ACC112 (cell line): Measurements from ENCODE around the gene UBE4B.
A peak's percentile ranks its signal among the peaks of the same experiment; 100 is the strongest.
"Not testable (repeated sequence)": the region's sequence is repeated elsewhere in the genome, so short reads cannot be mapped to it uniquely, and the experiment has no call there.

ENCODE experiments used
- H2AFZ ChIP-seq: fragments of 200-600 bp; sonication (generic); one replicate; pipeline ENCODE4 v1.6.0; 2017; ENCODE audit warnings: antibody characterized with exemption, low read length; ENCODE audit not compliant: unreplicated experiment
- H3K27ac ChIP-seq: fragments of 200-600 bp; sonication (generic); 2 replicates; pipeline ENCODE4 v1.5.1; 2014; ENCODE audit warnings: low read depth, mild to moderate bottlenecking, antibody characterized with exemption, low read length, moderate library complexity
- H3K27me3 ChIP-seq: fragments of 200-600 bp; sonication (generic); 2 replicates; pipeline ENCODE4 v1.6.1; 2014; ENCODE audit warnings: mild to moderate bottlenecking, antibody characterized with exemption, low read length, moderate library complexity, mixed read lengths; ENCODE audit not compliant: insufficient read depth
- H3K36me3 ChIP-seq: fragments of 200-600 bp; sonication (generic); 2 replicates; pipeline ENCODE4 v1.6.1; 2016; ENCODE audit warnings: mild to moderate bottlenecking, antibody characterized with exemption, low read length, moderate library complexity, mixed read lengths; ENCODE audit not compliant: insufficient read depth
- H3K4me1 ChIP-seq: fragments of 200-600 bp; sonication (generic); one replicate; pipeline ENCODE4 v1.6.1; 2016; ENCODE audit warnings: low read length, mixed read lengths; ENCODE audit not compliant: insufficient read depth, unreplicated experiment, control insufficient read depth
- H3K4me3 ChIP-seq: fragments of 200-600 bp; sonication (generic); 2 replicates; pipeline ENCODE4 v1.5.1; 2014; ENCODE audit warnings: mild to moderate bottlenecking, low read depth, low read length
- H3K79me2 ChIP-seq: fragments of 200-600 bp; sonication (generic); one replicate; pipeline ENCODE4 v1.6.0; 2016; ENCODE audit warnings: low read length; ENCODE audit not compliant: control insufficient read depth, unreplicated experiment, insufficient read depth

Gene UBE4B

DNA sequence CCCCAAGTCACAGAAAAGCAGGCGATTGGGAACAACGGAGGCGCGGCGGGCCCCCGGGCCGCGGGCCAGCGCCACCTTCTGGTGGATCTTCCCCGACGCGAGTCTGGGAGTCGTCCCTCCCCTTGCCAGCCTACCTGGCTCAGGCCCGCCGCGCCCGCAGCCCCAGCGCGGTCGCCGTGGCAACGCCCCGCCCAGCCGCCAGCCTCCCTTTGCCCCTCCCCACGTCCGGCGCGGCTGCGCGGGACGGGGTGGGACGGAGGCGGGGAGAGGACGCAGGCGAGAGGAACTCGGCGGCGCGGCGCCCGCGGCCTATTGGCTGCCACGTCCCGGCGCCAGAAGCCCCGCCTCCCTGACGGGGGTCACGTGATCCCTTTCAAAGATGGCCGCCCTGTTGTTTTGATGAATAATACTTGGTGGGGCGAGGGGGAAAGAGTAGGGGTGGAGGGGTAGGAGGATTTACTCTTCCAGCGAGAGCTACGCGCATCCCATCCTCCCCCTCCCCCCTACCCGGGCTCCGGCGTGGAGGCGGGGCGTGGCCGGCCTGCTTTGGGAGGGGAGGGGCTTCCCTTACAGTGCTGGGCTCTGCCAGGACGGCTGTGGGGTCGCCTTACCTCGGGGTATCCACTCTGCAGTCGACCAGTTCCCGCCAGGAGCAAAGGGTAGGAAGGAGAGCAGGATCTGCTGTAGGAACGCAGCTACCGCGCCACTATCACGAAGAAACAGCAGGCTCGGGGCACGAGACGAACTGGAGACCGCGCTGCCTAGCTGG lies at the start of gene UBE4B:
Gene UBE4B, plus strand, starts transcription at position 369 of the 769 bp plus-strand sequence. CDS start 713 bp downstream, outside the sequence.
- peak within 1 kb of the TSS; percentile 85 for H3K27ac ChIP-seq
- H2AFZ ChIP-seq, result peak within 1 kb of the TSS; percentile 88
- H3K4me1 ChIP-seq, result peaks cover 9% of the 10 kb centered on the region
- peak within 1 kb of the TSS; percentile 98 for H3K4me3 ChIP-seq
- peaks cover 33% of the 10 kb centered on the region for H3K79me2 ChIP-seq
- no peaks in the 10 kb centered on the region for H3K36me3 ChIP-seq
- H3K27me3 ChIP-seq, result no peaks in the 10 kb centered on the region

DNA sequence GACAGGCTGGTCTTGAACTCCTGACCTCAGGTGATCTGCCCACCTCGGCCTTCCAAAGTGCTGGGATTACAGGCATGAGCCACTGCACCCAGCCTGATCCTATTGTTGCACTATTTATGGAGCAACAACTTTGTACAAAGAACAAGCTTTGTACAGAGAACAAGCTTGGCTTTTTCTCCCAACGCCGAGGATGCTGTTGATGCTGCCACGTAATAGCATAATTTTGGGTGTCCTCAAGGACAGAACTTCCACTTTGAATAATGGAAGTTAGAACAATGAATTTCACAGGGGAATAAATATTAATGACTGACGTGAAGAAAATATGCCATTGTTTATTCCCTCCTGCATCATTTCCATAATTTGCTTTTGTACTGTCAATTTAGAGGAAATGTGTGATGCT lies 48.5 kb upstream of the UBE4B start:
- H3K27ac ChIP-seq, result no peak overlapping the region
- H2AFZ ChIP-seq, result no peak overlapping the region
- no peaks in the 10 kb centered on the region for H3K79me2 ChIP-seq
- no peaks in the 10 kb centered on the region for H3K27me3 ChIP-seq
- no peaks in the 10 kb centered on the region; the same call in 1 of the 2 replicates for H3K36me3 ChIP-seq
- H3K4me1 ChIP-seq, result no peaks in the 10 kb centered on the region
- H3K4me3 ChIP-seq, result no peak overlapping the region

DNA sequence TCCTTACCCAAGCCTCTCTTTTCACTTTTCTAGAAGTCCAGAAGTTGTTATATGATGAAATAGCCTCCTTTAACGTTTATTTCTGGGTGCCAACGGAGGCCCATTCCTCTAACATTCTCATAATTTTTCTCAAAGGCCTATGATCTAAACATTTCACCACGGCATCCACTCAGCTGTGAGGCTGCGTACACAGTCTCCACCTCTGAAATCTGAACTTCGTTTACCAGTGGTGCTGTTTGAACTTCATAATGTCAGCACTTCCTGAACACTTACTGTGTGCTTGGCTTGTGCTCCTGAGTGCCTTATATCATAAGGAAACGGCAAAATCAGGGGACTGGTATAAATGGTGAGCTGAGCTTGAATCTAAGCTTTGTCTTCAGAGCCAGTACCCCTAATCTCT lies 47.8 kb upstream of the UBE4B start:
- H3K4me3 ChIP-seq, result no peak overlapping the region
- no peaks in the 10 kb centered on the region for H3K27me3 ChIP-seq
- H3K79me2 ChIP-seq, result no peaks in the 10 kb centered on the region
- no peaks in the 10 kb centered on the region for H3K4me1 ChIP-seq
- H3K27ac ChIP-seq, result no peak overlapping the region
- H3K36me3 ChIP-seq, result no peaks in the 10 kb centered on the region; the same call in 1 of the 2 replicates
- no peak overlapping the region for H2AFZ ChIP-seq

DNA sequence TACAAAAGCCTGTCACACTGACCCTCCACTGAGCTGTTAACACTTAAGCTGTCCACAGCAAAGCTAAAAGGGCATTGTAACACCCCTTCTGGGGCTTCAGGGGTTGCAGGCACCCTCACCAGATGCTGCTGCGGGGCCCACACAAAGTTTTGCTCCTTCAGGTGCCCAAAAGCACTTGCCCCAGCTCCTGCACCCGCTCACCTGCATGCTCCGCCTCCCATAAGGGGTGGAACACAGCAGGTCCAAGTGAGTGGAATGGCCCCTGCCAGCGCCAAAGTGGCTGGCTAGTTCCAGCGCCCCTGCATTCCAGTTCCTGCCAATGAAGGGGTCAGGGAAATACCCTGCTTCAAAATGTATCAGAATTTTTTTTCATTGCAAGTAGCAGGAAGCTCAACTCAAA lies 43.0 kb upstream of the UBE4B start:
- Histone ChIP-seq H3K27me3 (no peaks in the 10 kb centered on the region), H3K4me1 (peaks cover 7% of the 10 kb centered on the region), H2AFZ (no peak overlapping the region), H3K4me3 (no peak overlapping the region), H3K79me2 (no peaks in the 10 kb centered on the region), H3K36me3 (no peaks in the 10 kb centered on the region), H3K27ac (no peak overlapping the region)

DNA sequence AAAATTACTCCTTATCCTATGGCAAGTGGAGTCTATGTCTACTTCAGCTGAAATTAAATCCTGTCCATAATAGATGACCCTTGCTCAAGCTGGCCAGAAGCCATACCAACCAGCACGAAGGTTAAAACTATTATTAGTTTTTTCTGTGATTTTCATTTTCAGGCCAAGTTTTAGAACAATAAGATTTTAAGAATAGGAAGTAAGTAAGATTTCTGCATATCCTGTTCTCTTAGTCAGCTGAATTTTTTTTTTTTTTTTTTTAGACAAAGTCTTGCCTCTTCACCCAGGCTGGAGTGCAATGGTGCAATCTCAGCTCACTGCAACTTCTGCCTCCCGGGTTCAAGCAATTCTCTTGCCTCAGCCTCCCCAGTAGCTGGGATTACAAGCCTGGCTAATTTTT lies 41.8 kb upstream of the UBE4B start:
- Histone ChIP-seq H3K79me2 (no peaks in the 10 kb centered on the region), H3K27ac (no peak overlapping the region), H3K4me1 (peaks cover 7% of the 10 kb centered on the region), H3K36me3 (no peaks in the 10 kb centered on the region), H3K27me3 (no peaks in the 10 kb centered on the region), H3K4me3 (no peak overlapping the region), H2AFZ (no peak overlapping the region)

DNA sequence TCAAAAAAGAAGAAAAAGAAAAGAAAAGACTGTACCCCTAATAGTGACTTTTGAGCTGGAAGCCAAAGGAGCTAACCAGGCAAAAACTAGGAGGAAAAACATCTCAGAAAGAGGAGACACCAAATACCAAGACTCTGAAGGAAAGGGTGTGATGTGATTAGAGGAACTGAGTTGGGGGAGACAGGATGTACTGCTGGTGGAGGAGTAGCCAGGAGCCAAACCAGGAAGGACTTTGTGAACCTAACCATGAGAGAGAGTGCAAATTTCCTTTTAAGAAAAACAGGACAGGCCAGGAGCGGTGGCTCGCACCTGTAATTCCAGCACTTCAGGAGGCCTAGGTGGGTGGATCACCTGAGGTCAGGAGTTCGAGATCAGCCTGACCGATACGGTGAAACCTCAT lies 39.8 kb upstream of the UBE4B start:
- Histone ChIP-seq H3K27me3 (peaks cover 17% of the 10 kb centered on the region), H3K79me2 (no peaks in the 10 kb centered on the region), H3K36me3 (no peaks in the 10 kb centered on the region), H2AFZ (no peak overlapping the region), H3K4me1 (peaks cover 7% of the 10 kb centered on the region), H3K4me3 (no peak overlapping the region), H3K27ac (no peak overlapping the region)

DNA sequence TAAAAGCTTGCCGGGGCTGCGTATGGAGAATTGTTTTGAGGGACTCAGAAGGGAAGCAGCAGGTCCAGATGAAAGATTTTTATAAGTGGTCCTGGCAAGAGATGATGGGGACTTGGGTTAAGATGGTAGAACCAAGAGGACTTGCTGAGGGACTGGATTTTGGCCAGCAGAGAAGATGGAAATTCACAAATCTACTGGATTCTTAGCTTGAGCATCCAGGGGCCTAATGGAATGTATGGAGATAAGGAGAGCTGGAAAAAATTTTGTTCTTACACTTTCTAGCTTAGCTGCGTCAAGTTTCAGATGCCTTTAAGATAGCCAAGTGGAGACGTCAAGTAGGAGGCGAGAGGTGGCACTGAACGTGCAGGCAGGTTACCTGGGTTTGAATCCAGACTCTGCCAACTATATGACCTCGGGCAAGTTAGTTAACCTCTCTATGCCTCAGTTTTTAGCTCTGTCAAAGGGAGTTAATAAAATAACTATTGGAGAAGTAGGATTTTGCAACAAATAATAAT lies 39.1 kb upstream of the UBE4B start:
- no peak overlapping the region for H2AFZ ChIP-seq
- no peak overlapping the region for H3K27ac ChIP-seq
- H3K4me3 ChIP-seq, result no peak overlapping the region
- no peaks in the 10 kb centered on the region for H3K79me2 ChIP-seq
- peaks cover 23% of the 10 kb centered on the region for H3K27me3 ChIP-seq
- H3K36me3 ChIP-seq, result no peaks in the 10 kb centered on the region
- peaks cover 7% of the 10 kb centered on the region for H3K4me1 ChIP-seq

DNA sequence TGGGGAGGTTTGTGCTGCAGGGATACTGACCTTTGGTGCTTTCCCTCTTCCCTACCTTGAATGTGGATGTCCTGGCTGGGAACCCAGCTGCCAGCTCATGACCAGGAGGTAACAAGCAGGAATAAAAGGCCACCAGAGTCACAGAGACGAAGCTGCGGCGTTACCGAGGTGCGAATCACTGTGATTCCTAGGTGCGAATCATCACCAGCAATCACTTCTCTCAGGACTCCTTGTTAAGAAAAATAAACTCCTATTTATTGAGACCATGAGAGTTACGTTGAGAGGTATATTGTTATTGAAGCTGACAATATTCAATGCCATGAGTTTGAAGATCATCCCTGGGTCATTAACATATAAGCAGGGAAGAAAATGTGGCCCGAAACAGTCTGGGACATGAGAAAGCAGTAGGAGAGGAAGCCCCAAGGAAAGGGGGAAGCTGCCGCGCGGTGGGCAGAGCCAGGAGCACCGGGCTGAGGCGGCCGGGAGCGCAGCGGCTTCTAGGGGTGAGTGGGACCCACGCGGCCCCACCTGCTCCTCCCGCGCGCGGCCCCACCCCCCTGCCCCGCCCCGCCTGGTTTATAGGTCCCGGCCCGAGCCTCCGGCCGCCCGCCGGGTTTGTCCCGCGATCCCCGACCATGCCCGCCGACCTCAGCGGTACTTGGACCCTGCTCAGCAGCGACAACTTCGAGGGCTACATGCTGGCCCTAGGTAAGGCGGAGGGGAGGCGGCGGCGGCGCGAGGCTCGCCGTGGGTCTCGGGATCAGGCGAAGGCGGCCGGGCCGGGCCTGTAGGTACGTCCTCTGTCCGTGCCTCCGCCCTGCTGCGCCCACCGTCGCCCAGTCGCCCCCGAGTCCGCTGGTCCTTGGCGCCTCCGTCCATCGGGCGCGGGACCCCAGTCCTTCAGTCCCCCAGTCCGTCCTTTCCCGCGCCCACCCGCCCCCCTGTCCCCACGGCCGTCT lies 35.9 kb upstream of the UBE4B start, which contains the start of gene RBP7:
Gene RBP7, plus strand, starts transcription at position 605 of the 959 bp plus-strand sequence. Its CDS starts 31 bp downstream, at position 636.
- Histone ChIP-seq H3K27me3 (peaks cover 29% of the 10 kb centered on the region), H3K27ac (no peak within 1 kb of the TSS), H2AFZ (peak within 1 kb of the TSS; percentile 23), H3K79me2 (no peaks in the 10 kb centered on the region), H3K4me1 (no peaks in the 10 kb centered on the region), H3K4me3 (peak within 1 kb of the TSS; percentile 41; the same call in 1 of the 2 replicates), H3K36me3 (no peaks in the 10 kb centered on the region)

DNA sequence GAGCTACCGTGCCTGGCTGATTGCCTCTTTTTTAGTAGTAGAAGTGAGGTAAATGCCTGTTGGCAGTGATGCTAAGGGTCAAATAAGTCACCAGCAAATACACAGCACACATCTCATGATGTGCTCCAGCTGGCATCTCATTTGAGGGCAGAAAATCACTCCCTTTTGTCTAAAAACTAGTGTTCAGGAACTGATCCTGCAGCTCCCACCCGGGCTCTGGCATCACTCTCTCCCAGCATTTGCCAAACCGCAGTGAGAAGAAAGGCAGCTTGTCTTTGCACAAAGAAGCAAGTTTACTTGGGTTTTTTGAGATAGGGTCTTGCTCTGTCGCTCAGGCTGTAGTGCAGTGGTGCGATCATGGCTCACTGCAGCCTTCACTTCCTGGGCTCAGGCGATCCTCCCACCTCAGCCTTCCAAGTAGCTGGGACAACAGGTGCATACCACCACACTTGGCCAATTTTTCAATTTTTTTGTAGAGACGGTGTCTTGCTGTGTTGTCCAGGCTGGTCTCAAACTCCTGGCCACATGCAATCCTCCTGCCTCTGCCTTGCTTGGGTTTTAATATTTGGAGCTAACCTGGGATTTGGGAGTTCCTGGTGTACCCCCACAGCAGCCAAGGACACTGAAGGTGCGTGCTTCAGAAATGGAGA lies 31.6 kb upstream of the UBE4B start:
- peaks cover 29% of the 10 kb centered on the region for H3K27me3 ChIP-seq
- H3K4me3 ChIP-seq, result no peak overlapping the region
- no peaks in the 10 kb centered on the region for H3K36me3 ChIP-seq
- no peak overlapping the region for H2AFZ ChIP-seq
- H3K4me1 ChIP-seq, result no peaks in the 10 kb centered on the region
- H3K79me2 ChIP-seq, result no peaks in the 10 kb centered on the region
- no peak overlapping the region for H3K27ac ChIP-seq

DNA sequence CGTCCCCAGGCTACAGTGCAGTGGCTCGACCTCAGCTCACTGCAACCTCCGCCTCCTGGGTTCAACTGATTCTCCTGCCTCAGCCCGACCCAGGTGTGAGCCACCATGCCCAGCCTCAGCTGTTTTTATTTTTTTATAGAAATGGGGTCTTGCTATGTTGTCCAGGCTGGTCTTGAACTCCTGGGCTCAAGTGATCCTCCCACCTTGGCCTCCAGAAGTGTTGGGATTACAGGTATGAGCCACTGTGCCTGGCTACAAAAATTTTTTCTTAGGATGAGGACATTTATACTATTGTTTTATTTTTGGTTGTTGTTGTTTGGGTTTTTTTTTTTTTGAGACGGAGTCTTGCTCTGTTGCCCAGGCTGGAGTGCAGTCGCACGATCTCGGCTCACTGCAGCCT lies 27.5 kb upstream of the UBE4B start:
- H3K79me2 ChIP-seq, H2AFZ ChIP-seq, H3K36me3 ChIP-seq, H3K27ac ChIP-seq, H3K4me1 ChIP-seq, H3K4me3 ChIP-seq, H3K27me3 ChIP-seq: not testable (repeated sequence)
